ENCODE measurements around the gene MCUB.
A peak's percentile ranks its signal among the peaks of the same experiment; 100 is the strongest.

Gene MCUB

GRCh38 chr4:109683621-109684253, 123.7 kb downstream of the MCUB start:
- no peak for DNase-seq

GRCh38 chr4:109684727-109685126, 124.7 kb downstream of the MCUB start:
- DNase-seq, result no peak

- no peak for DNase-seq
These were observed 130.8 kb downstream of the MCUB start for GRCh38 chr4:109690690-109691410.

GRCh38 chr4:109691411-109691920, 131.4 kb downstream of the MCUB start:
- no peak for DNase-seq

- DNase-seq, result no peak
These were observed 138.6 kb downstream of the MCUB start for GRCh38 chr4:109698656-109699055.

GRCh38 chr4:109699553-109700225, 139.6 kb downstream of the MCUB start:
- DNase-seq, result no peak

- no peak for DNase-seq
These were observed 141.7 kb downstream of the MCUB start for GRCh38 chr4:109701566-109702410.

- peak; percentile 68 for DNase-seq
These were observed 143.1 kb downstream of the MCUB start, which contains the start of gene CASP6 for GRCh38 chr4:109702950-109703663. TSS of gene CASP6 (minus strand) at chr4:109703445. CDS start at chr4:109703395, 50 bp downstream.

GRCh38 chr4:109703664-109704361, 143.8 kb downstream of the MCUB start:
- no peak for DNase-seq

GRCh38 chr4:109708435-109708834, 148.4 kb downstream of the MCUB start:
- DNase-seq, result no peak

GRCh38 chr4:109708990-109709389, 148.9 kb downstream of the MCUB start:
- DNase-seq, result no peak

GRCh38 chr4:109713500-109713899, 153.5 kb downstream of the MCUB start:
- no peak for DNase-seq

- DNase-seq, result no peak
These were observed 158.7 kb downstream of the MCUB start for GRCh38 chr4:109718759-109719158.

GRCh38 chr4:109719604-109720003, 159.6 kb downstream of the MCUB start:
- DNase-seq, result no peak

GRCh38 chr4:109721033-109721432, 161.0 kb downstream of the MCUB start:
- no peak for DNase-seq

GRCh38 chr4:109722357-109722756, 162.3 kb downstream of the MCUB start:
- DNase-seq, result no peak

GRCh38 chr4:109723110-109723509, 163.1 kb downstream of the MCUB start:
- DNase-seq, result no peak

GRCh38 chr4:109728385-109728784, 168.3 kb downstream of the MCUB start:
- DNase-seq, result no peak

- DNase-seq, result no peak
These were observed 169.2 kb downstream of the MCUB start for GRCh38 chr4:109729117-109729717.

GRCh38 chr4:109729718-109730618, 169.9 kb downstream of the MCUB start, which contains the start of gene PLA2G12A:
TSS of gene PLA2G12A (minus strand) at chr4:109730070. CDS start at chr4:109729809, 261 bp downstream.
- peak; percentile 64 for DNase-seq

All from NCI-H510A (cell line).